Choroid plexus epithelial cell (primary cell): ENCODE measurements around the gene LMF1.
A peak's percentile ranks its signal among the peaks of the same experiment; 100 is the strongest.

Experiments
- DNase-seq: peaks from one replicate; pipeline ENCODE4 v3.0.0-alpha.2; 2010; ENCODE audit warnings: low read depth
- H3K4me3 ChIP-seq: 2 replicates; pipeline ENCODE4 v1.5.1; 2011; ENCODE audit warnings: low read depth, mild to moderate bottlenecking, control low read depth, low read length, moderate library complexity
- TF ChIP-seq, protein P1 (sequence below): conservative IDR thresholded peaks from 2 replicates; pipeline ENCODE4 v1.5.1; 2011; ENCODE audit warnings: low read depth, mild to moderate bottlenecking, control low read depth, inconsistent platforms, low read length, moderate library complexity

Gene LMF1

DNA sequence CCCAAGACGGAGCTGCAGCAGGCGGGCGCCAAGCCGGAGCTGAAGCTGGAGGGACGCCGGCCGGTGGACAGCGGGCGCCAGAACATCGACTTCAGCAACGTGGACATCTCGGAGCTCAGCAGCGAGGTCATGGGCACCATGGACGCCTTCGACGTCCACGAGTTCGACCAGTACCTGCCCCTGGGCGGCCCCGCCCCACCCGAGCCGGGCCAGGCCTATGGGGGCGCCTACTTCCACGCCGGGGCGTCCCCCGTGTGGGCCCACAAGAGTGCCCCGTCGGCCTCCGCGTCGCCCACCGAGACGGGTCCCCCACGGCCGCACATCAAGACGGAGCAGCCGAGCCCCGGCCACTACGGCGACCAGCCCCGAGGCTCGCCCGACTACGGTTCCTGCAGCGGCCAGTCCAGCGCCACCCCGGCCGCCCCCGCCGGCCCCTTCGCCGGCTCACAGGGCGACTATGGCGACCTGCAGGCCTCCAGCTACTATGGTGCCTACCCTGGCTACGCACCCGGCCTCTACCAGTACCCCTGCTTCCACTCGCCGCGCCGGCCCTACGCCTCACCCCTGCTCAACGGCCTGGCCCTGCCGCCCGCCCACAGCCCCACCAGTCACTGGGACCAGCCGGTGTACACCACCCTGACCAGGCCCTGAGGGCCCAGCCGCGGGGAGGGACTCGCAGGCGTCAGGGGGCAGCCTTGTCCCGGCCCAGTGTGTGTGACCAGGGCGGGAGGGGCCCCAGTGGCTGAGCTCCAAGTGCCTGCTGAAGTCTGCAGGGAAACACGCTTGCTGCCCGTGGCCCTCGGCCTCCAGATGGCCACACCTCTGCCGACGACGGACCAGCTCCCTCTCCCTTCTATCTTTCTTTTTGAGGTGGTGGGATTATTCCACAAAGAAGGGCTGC is 14.2 kb upstream of the LMF1 start:
- TF ChIP-seq, protein P1, sequence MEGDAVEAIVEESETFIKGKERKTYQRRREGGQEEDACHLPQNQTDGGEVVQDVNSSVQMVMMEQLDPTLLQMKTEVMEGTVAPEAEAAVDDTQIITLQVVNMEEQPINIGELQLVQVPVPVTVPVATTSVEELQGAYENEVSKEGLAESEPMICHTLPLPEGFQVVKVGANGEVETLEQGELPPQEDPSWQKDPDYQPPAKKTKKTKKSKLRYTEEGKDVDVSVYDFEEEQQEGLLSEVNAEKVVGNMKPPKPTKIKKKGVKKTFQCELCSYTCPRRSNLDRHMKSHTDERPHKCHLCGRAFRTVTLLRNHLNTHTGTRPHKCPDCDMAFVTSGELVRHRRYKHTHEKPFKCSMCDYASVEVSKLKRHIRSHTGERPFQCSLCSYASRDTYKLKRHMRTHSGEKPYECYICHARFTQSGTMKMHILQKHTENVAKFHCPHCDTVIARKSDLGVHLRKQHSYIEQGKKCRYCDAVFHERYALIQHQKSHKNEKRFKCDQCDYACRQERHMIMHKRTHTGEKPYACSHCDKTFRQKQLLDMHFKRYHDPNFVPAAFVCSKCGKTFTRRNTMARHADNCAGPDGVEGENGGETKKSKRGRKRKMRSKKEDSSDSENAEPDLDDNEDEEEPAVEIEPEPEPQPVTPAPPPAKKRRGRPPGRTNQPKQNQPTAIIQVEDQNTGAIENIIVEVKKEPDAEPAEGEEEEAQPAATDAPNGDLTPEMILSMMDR, result no peak
- no peak for DNase-seq
- no peak overlapping the region for H3K4me3 ChIP-seq

DNA sequence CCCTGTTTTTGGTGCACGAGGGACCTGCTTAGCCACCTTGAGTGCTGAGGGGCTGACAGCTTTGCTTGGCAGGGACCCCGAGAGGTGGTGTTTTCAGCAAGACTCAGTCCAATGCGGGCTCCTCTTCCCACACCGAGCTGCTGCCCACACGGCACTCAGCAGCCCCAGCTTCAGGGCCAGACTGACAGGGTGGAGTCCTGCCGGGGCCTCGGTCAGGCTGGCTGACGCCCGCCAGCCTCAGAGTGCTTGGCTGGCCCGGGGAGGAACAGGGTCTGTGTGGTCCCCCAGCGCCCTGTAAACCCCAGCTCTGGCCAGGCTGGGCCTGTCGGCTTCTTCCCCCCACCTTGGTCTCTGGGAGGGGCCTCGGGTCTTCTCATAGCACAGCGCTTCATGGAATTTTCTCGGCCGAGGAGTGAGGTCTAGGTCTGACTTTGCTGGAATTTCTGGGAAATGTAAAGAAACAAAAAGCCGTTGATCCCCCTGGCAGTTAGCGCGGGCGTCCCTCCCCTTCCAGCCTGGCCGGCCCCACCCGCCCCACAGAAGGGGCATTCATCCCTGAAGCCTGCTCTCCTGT is 13.4 kb upstream of the LMF1 start:
- no peak overlapping the region for H3K4me3 ChIP-seq
- TF ChIP-seq, protein P1, result no peak
- no peak for DNase-seq

DNA sequence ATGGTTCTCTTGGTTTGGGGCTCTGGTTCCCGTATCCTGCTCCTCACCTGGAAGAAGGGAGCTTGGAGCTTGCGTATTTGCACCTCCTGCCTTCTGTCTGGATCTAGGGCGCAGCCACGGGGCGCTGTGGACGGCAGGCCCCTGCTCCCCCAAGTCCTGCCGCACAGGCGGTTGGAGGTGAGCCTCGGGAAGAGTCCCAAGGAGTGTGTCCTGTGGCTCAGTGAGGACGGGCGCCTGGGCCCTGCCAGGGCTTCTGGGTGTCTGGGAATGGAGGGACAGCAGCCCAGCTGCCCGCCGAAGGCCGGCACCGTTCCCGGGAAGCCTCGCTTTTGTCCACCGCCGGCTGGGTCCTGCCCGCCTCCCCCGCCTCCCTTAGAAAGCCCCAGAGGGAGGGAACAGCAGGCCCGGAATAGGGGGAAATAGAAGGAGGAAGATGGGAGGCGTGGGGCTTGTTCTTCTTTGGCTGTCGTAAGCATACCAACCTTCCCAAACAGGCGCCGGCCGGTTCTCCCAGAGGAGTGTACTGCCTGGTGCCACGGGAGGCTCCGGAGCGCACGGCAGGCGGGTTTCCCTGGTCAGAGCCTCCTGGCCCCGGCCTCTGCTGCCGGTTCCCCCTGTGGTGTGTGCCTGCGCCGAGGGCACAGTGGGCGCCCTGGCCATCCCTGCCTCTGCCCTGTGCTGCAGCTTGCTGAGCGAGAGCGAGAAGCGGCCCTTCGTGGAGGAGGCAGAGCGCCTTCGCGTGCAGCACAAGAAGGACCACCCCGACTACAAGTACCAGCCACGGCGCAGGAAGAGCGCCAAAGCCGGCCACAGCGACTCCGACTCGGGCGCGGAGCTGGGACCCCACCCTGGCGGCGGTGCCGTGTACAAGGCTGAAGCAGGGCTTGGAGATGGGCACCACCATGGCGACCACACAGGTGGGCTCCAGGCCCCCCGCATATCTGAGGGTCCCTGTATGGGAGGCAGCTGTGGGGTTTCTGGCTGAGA is 12.6 kb upstream of the LMF1 start:
- TF ChIP-seq, protein P1, result no peak
- DNase-seq, result no peak
- no peak overlapping the region for H3K4me3 ChIP-seq

DNA sequence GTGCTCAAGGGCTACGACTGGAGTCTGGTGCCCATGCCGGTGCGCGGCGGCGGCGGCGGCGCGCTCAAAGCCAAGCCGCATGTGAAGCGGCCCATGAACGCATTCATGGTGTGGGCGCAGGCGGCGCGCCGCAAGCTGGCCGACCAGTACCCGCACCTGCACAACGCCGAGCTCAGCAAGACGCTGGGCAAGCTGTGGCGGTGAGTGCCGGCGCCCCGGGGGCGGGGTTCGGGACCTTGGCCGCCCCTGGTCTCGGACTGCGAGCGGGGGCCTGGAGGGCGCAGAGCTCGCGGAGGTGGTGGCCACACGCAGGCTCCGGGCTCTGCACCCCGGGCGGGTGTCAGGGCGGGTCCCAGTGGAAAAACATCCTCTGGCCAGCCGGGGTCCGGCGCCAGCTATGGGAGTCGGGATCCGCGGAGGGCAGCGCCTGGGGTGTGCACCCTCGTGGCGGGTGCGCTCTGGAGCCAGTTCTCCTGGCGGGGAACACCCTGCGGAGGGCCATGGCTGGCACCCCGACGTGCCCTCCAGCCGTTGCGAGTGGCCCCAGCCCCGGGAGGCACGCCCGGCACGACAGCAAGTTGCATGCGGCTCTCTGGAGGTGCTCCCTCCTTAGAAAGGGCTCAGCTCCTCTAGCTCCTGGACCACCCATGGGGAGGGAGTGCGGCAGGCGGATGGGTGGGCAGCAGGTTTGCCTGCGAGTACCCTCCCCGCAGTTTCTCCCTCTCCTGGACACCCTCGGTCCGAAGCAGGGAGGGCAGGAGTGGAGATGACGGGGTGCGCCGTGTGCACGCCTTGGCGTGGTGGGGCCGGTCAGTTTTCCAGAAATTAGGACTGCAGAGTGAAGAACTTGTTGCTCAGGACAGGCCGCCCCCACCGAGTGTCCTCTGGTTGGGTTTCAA is 11.6 kb upstream of the LMF1 start:
- TF ChIP-seq, protein P1, result no peak
- DNase-seq, result no peak
- no peak overlapping the region for H3K4me3 ChIP-seq

DNA sequence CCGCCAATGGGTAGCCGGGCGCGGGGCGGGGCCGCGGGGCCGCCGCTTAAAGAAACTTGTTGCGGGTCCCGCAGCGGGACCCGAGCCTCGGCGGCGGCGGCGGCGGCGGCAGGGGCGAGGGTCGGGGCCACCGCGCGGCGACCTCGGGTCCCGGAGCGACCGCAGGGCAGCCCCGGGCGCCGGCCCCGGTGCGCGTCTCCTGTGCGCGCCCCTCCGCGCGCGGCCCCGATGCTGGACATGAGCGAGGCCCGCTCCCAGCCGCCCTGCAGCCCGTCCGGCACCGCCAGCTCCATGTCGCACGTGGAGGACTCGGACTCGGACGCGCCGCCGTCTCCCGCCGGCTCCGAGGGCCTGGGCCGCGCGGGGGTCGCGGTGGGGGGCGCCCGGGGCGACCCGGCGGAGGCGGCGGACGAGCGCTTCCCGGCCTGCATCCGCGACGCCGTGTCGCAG is 10.9 kb upstream of the LMF1 start, which contains the start of gene SOX8:
SOX8 (plus strand) TSS at position 76 of the 450 bp plus-strand sequence; CDS start at position 229, 153 bp downstream.
- H3K4me3 ChIP-seq, result peak within 1 kb of the TSS; percentile 43
- TF ChIP-seq, protein P1, result no peak
- no peak for DNase-seq

DNA sequence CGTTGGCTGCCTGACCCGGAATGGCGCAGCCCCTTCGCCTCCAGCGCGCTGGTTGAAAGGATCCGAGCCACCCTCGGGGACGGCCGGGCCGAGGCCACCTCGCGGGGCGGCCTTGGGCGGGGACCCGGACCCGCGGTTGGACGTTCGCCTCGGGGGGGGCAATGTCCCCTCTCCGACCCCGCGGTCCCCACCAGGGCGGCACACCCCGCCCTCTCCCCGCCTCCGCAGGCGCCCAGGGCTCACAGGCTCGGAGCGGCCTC is 9.7 kb upstream of the LMF1 start:
- TF ChIP-seq, protein P1, result no peak
- no peak for DNase-seq
- H3K4me3 ChIP-seq, result no peak overlapping the region
